Measurements from ENCODE around the gene SLC35F5. TPM values are rescaled to one million over a fixed set of nuclear protein-coding genes. Genes with fewer than 3 reads are reported as not detected.
"Not testable (repeated sequence)": the region's sequence is repeated elsewhere in the genome, so short reads cannot be mapped to it uniquely, and the experiment has no call there.

Gene SLC35F5
- 60.9 and 66.1 TPM in 2 replicates for total RNA-seq (2014; rRNA removed; shearing (Covaris generic))

DNA sequence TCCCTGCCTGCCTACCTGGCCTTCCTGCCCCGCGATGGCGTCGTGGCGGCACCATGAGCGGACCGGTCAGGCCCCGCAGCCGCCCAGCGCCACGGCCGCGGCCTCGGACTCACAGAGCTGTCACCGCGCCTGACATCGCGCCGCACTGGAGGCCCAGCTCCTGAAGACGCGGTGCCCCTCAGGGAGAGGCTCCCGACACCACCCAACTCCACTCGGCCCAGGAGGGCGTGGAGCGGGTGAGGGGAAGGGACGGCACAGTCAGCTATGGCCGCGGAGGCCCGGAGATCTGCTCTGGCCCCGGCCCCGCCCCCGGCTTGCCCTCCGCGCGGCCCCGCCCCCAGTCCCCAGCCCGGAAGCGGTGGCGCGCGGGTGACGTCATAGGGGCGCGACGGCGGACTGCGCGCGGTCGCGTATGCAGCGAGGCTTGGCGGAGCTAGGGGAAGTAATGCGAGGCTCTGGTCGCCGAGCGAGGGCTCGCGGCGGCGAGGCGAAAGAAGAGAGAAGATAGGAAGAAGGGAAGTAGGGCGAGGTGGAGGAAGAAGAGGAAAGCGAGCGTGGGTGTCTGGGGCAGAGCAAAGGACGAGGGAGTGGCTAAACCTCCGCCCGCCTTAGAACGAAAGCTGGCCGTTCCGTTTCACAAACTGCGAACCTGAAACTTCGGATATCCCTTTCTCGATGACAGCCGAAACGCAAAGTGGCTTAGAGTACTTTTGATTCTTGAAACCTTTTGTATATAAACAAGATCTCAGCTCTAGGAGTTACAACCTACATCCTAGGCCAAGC is at the start of gene SLC35F5:
SLC35F5 (minus strand) TSS at position 288 of the 783 bp plus-strand sequence; CDS start at position 55, 233 bp downstream.
- peak; percentile 84 for DNase-seq (ENCODE audit: low read depth)

GRCh38 chr2:113799375-113799774 is 42.9 kb upstream of the SLC35F5 start:
- peak; percentile 11 for DNase-seq (ENCODE audit: low read depth)

- no peak for DNase-seq (ENCODE audit: low read depth)
These were observed 40.8 kb upstream of the SLC35F5 start for GRCh38 chr2:113797237-113797636.

GRCh38 chr2:113796592-113797175 is 40.2 kb upstream of the SLC35F5 start:
- no peak for DNase-seq (ENCODE audit: low read depth)

GRCh38 chr2:113795405-113795920 is 39.0 kb upstream of the SLC35F5 start:
- peak; percentile 51 for DNase-seq (ENCODE audit: low read depth)

GRCh38 chr2:113791697-113792590 is 35.5 kb upstream of the SLC35F5 start:
- peak; percentile 90 for DNase-seq (ENCODE audit: low read depth)

GRCh38 chr2:113784823-113785744 is 28.6 kb upstream of the SLC35F5 start:
- no peak for DNase-seq (ENCODE audit: low read depth)

DNA sequence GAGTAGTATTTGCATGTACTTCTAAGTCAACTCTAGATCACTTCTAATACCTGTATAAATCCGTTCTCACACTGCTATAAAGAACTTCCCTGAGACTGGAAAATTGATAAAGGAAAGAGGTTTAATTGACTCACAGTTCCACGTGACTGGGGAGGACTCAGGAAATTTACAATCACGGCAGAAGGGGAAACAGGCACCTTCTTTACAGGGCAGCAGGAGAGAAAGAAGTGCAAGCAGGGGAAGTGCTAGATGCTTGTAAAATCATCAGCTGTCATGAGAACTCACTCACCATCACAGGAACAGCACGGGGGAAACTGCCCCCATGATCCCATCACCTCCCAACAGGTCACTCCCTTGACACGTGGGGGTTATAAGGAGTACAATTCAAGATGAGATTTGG is 24.0 kb upstream of the SLC35F5 start:
- no peak for DNase-seq (ENCODE audit: low read depth)

GRCh38 chr2:113777371-113777770 is 20.9 kb upstream of the SLC35F5 start:
- DNase-seq (ENCODE audit: low read depth): no peak

GRCh38 chr2:113776949-113777348 is 20.5 kb upstream of the SLC35F5 start:
- peak; percentile 7 for DNase-seq (ENCODE audit: low read depth)

GRCh38 chr2:113774616-113775015 is 18.2 kb upstream of the SLC35F5 start:
- DNase-seq (ENCODE audit: low read depth): not testable (repeated sequence)

DNA sequence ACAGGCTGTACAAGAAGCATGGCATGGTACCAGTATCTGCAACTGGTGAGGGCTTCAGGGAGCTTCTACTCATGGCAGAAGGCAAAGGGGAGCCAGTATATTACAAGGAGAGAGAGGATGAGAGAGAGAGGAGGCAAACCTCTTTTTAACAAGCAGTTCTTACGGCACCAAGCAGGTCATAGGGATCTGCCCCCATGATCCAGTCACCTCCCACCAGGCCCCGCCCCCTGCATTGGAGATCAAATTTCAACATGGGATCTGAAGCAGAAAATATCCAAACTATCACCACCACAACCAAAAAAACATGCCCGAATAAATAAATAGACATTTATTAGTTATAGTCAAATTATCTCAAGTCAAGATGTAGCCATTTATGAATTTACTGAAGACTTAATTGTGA is 14.5 kb upstream of the SLC35F5 start:
- DNase-seq (ENCODE audit: low read depth): no peak

DNA sequence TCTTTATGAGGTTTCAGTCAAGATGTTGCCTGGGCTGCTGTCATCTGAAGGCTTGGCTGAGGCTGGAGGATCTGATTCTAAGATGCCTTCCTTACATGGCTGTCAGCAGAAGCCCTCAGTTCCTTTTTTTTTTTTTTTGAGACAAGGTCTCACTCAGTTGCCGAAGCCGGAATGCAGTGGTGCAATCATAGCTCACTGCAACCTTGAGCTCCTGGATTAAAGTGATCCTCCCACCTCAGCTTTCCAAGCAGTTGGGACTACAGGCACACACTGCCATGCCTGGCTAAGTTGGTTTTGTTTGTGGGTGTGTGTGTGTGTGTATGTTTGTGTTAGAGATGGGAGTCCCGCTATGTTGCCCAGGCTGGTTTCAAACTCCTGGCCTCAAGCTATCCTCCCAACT is 13.1 kb upstream of the SLC35F5 start:
- no peak for DNase-seq (ENCODE audit: low read depth)

DNA sequence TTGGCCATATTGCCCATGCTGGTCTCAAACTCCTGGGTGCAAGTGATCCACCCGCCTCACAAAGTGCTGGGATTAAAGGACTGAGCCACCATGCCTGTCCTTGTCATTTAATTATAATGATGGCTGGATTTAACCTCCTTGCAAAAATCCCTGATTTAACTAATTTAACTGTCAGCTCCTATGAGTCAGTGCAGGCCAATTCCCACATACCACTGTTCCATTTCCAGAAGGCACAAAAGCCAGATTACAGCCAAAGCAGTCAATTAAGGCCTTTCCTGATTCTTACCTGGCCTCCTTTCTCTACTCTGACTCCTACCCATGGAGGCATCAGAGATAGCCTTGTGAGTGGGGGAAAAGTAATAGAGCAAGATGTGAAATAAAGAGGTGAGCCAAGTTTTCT is 12.3 kb upstream of the SLC35F5 start:
- peak; percentile 48 for DNase-seq (ENCODE audit: low read depth)

- no peak for DNase-seq (ENCODE audit: low read depth)
These were observed 11.5 kb upstream of the SLC35F5 start for GRCh38 chr2:113767811-113768460.

GRCh38 chr2:113765276-113765675 is 8.8 kb upstream of the SLC35F5 start:
- no peak for DNase-seq (ENCODE audit: low read depth)

GRCh38 chr2:113762377-113763118 is 6.1 kb upstream of the SLC35F5 start:
- peak; percentile 87 for DNase-seq (ENCODE audit: low read depth)

- DNase-seq (ENCODE audit: low read depth): peak; percentile 80
These were observed 4.0 kb upstream of the SLC35F5 start for GRCh38 chr2:113760400-113760799.

- no peak for DNase-seq (ENCODE audit: low read depth)
These were observed 756 bp upstream of the SLC35F5 start for GRCh38 chr2:113757138-113757657.

Data from M059J (cell line).